Measurements from ENCODE around the gene MOSMO. TPM values are rescaled to one million over a fixed set of nuclear protein-coding genes. Genes with fewer than 3 reads are reported as not detected.

Gene MOSMO
- 9.9 TPM for total RNA-seq
- long read RNA-seq, partial matches to known transcripts = 0 of 4 reads
- long read RNA-seq, other reads (novel, unspliced or antisense) = 4 of 4 reads

DNA sequence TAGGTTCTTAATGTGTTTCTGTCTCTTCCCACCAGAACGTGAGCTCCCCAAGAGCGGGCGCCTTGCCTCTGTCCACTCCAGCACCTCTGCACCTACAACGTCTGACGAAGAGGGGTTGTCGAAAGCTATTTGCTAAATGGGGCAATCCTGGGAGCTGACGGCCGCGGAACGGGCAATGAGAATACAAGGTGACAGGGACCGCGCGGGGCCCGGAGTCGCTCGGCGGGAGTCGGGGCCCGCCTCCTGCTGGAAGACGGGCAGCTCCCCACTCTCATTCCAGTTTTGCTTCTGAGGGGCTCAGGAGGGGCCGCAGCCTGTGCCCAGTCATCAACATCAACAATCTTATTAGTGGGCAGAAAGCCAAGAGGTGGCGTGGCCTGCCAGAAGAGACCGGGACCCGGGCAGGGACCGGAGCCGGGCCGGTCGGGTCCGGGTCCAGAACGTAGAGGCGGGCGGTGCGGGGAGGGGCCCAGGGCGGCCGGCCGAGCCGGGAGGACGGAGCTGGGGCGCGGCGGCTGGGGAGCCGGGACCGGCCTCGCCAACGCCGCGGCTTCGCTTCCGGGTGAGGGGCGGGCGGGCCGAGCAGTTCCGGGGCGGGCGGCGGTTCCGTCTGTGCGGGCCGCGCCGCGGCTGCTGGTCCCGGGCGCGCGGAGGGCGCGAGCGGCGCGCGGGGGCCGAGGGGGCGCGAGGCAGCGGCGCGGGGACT lies at the start of gene MOSMO:
MOSMO (plus strand) TSS at position 603 of the 706 bp plus-strand sequence. CDS start 191 bp downstream, outside the sequence.
- ATAC-seq (peak; percentile 95), DNase-seq (ENCODE audit: missing footprints) (peak; percentile 88)
- intact Hi-C loops (cut with DNase I) = loop anchor here (5.0 kb wide), 1 partner anchor 290 kb away; the partner anchor contains the start of gene POLR3E

GRCh38 chr16:21959050-21959449 lies 48.9 kb upstream of the MOSMO start:
- intact Hi-C loops (cut with DNase I) = no loop called here
- ATAC-seq (no peak), DNase-seq (ENCODE audit: missing footprints) (no peak)

DNA sequence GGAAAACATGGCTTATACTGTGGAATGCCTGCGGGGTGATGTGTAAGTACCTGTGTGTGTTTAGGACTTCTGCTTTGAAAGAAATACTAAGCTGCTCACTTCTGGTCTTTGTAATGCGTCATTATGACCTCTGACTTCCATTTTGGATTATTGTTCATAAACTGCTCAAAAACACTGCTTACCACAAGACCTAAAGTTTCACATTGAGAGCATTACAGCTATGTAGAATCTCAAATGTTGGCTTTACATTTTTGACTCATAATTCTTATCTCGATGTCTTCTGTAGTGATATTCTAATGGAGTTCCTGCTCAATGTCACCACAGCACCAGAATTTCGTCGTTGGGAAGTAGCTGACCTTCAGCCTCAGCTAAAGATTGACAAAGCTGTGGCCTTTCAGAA lies 45.4 kb upstream of the MOSMO start:
- no peak for DNase-seq (ENCODE audit: missing footprints)
- intact Hi-C loops (cut with DNase I) = no loop called here
- ATAC-seq = no peak

DNA sequence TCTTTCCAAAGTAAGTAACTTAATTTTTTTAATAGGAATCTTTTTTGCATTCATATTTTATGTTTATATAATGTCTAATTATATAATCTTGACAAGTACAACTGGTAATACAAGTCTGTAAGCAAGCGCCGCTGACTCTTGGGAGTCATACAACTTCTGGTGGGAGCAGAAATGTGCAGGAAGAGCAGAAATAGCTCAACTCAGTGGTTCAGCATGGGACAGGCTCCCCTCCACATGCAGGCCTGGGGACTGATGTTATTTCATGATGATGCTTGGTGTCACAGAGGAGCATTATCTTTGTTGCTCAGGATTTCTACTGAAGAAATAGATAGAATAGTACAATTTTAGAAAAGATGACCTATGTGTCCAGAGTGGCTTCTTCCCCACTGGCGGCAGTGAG lies 44.0 kb upstream of the MOSMO start:
- no peak for DNase-seq (ENCODE audit: missing footprints)
- intact Hi-C loops (cut with DNase I) = no loop called here
- no peak for ATAC-seq

DNA sequence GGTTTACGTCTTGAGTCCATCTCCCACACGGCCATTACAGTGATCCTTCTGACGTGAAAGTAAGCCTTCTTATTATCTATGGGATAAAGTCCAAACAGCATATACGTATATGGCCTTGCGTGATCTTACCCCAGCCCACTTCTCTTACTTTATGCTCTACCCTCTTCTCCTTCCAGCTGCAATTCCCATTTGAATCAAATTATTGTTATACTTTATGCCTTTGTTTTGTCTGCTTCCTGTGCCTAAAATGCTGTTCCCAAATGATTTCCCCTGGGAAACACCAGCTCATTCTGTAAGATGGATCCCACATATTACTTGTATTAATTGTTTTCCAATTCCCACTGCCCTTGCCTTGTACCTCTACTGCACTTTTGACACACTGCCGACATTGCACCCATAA lies 43.6 kb upstream of the MOSMO start:
- ATAC-seq = no peak
- intact Hi-C loops (cut with DNase I) = no loop called here
- DNase-seq (ENCODE audit: missing footprints) = no peak

DNA sequence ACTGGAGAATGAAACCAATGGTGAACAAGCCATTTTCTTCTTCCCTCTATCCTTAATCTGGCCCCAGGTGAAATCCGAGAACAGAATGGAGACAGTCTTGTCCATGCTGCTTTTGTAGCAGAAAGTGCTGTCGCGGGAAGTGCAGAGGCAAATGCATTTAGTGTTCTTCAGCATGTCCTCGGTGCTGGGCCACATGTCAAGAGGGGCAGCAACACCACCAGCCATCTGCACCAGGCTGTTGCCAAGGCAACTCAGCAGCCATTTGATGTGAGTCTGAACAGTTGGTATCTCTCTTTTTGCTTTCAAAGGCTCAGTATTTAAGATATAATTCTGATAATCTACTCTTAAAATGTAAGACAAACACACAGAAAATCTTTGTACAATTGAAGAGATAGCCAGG lies 36.1 kb upstream of the MOSMO start:
- intact Hi-C loops (cut with DNase I) = no loop called here
- DNase-seq (ENCODE audit: missing footprints) (no peak), ATAC-seq (no peak)

GRCh38 chr16:21973945-21974344 lies 34.0 kb upstream of the MOSMO start:
- no peak for ATAC-seq
- no peak for DNase-seq (ENCODE audit: missing footprints)
- intact Hi-C loops (cut with DNase I) = no loop called here

DNA sequence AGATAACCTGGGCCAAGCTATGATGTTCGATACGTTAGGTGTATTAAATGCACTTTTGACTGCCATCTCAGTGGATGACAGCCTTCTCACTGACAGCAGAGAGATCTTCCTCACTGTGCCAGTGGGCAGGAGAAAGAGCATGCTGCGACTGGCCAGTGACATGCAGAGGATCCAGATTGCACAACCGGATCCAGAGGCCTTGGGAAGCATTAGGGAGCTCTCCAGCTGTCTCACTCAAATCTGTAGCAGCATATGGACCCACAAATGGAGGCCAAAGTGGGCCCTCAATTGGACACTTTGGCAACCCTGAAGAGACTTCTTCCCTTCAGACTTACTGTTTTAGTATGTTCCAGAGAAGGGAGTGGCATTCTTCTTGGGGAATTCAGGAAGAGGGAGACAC lies 27.9 kb upstream of the MOSMO start:
- intact Hi-C loops (cut with DNase I) = loop anchor here (10.0 kb wide), 1 partner anchor 1445 kb away; no protein-coding TSS in a partner anchor
- ATAC-seq = no peak

GRCh38 chr16:21982108-21982507 lies 25.8 kb upstream of the MOSMO start:
- ATAC-seq (no peak), DNase-seq (ENCODE audit: missing footprints) (no peak)
- intact Hi-C loops (cut with DNase I) = loop anchor here (10.0 kb wide), 1 partner anchor 1443 kb away; no protein-coding TSS in a partner anchor

More for the DNA sequence above, 27.9 kb upstream of the MOSMO start:
- no peak for DNase-seq (ENCODE audit: missing footprints)

DNA sequence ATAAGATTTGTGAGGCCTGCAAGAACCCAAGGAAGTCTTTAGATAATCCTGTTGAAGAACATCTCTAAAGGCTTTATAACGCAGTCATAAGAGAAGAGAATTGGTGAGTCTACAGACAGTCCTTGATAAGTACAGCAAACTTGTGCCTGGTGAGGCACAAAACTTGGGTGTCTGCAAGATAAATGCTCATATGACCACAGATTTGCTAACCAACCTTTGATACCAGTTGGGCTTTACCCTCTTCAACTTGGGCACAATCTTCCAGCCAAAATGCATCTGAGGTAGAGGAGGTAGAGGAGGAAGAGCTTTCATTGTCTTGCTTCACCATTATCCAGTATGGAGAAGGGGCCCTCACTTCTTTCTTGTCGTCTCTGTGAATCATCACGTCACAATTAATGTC lies 23.8 kb upstream of the MOSMO start:
- ATAC-seq = no peak
- DNase-seq (ENCODE audit: missing footprints) = no peak
- intact Hi-C loops (cut with DNase I) = loop anchor here (10.0 kb wide), 1 partner anchor 1441 kb away; no protein-coding TSS in a partner anchor

DNA sequence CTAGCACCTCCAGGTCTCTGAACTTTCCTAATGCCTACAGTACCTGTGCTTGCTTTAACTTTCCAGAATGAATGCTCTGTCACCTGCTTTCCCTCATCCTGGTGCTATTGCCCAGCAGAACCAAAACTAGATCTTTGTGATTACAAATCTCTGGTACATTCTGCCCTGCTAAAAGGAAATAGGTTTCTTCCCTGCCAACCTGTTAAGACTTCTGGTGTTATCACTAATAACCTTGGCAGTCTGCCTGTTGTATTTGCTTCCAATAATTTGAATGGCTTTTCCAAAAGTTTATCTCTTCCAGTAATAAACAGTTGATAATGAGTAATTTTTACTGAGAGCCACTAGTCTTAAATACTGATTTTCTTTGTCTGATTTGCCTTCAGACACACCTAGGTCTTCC lies 22.4 kb upstream of the MOSMO start:
- DNase-seq (ENCODE audit: missing footprints) (no peak), ATAC-seq (no peak)
- intact Hi-C loops (cut with DNase I) = loop anchor here (10.0 kb wide), 1 partner anchor 1439 kb away; no protein-coding TSS in a partner anchor

- intact Hi-C loops (cut with DNase I) = loop anchor here (10.0 kb wide), 1 partner anchor 1438 kb away; no protein-coding TSS in a partner anchor
- DNase-seq (ENCODE audit: missing footprints) (no peak), ATAC-seq (peak; percentile 51)
Measured at GRCh38 chr16:21986692-21987246, 21.1 kb upstream of the MOSMO start.

DNA sequence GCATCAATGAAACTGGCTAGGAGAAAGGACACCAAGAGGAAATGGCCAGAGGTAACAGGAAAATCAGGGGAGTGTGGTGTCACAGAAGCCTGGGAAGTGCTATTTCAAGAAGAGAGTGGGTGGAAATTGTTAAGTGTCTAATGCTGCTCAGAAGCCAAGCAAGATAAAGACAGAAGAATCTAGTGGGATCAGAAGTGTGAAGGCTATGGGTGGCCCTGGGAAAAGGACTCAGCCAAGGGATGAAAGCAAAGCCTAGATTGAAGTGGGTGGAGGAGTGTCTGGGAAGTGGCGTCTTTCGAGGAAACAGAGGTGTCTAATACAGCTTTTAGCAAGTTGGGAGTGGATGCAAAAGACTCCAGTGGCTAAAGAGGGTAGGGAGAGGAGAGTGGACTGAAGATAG lies 20.4 kb upstream of the MOSMO start:
- intact Hi-C loops (cut with DNase I) = loop anchor here (10.0 kb wide), 1 partner anchor 1437 kb away; no protein-coding TSS in a partner anchor
- DNase-seq (ENCODE audit: missing footprints) = no peak
- peak; percentile 7 for ATAC-seq

DNA sequence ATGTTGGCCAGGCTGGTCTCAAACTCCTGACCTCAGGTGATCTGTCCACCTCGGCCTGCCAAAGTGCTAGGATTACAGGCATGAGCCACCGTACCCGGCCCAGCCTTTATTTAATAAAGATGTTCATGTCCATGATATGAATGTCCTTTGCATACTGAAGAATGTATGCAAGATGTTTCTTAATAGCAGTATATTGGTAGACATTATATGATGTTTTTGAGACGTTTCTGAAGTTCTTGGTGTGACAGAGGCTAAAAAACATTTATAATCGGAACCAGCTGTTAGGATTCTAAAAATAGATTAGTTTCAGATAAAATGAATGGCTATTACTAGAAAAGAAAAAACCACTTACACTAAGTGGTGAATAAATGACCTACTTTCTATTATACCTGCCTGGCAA lies 18.8 kb upstream of the MOSMO start:
- intact Hi-C loops (cut with DNase I) = loop anchor here (10.0 kb wide), 1 partner anchor 1436 kb away; no protein-coding TSS in a partner anchor
- DNase-seq (ENCODE audit: missing footprints) = no peak
- no peak for ATAC-seq

GRCh38 chr16:21989751-21990150 lies 18.2 kb upstream of the MOSMO start:
- no peak for DNase-seq (ENCODE audit: missing footprints)
- intact Hi-C loops (cut with DNase I) = loop anchor here (10.0 kb wide), 1 partner anchor 1435 kb away; no protein-coding TSS in a partner anchor
- ATAC-seq = no peak

DNA sequence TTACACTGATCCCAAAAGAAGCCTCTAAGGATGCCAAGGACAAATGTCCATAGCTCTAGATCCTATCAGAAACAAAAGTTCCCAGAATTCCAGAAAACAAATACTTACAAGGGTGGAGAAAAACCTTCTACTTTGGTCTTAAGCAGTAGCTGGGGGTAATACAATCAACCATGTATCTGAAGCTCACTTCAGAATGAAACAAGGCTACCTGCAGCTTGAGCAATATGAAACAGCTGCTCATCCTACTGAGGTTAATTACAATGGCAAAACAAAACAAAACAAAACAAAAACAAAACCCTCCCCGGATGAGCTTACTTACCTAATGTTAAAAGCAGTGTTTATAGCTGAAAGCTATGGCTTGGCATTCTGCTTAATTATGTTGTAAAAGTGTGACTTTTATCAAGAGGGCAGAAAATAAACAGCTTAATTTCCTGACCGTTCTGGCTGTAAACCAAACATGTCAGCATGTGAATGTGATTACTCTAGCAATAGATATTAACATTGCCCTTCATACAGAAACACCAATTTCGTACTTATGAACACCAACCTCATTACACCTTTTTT lies 17.4 kb upstream of the MOSMO start:
- ATAC-seq = no peak
- DNase-seq (ENCODE audit: missing footprints) = no peak
- intact Hi-C loops (cut with DNase I) = no loop called here

DNA sequence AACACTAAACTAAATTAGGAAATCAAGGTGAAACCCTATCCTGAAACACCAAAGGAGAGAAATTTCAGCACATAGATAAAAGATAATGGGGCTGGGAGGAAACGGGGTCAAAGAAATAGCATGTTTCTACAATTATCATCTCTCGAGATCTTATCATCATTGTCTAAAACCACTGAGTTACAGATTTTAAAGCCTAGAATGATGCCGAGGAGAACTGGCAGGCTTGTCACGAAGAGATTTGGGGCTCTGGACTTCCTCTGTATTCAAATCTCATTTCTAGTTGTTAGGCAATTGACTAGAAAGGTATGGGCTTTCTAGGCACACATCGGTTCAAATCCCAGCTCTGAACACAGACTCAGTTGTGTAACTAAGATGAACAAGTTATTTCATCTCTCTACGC lies 16.3 kb upstream of the MOSMO start:
- DNase-seq (ENCODE audit: missing footprints) (no peak), ATAC-seq (no peak)
- intact Hi-C loops (cut with DNase I) = no loop called here

GRCh38 chr16:21994856-21995465 lies 12.9 kb upstream of the MOSMO start:
- intact Hi-C loops (cut with DNase I) = no loop called here
- DNase-seq (ENCODE audit: missing footprints) (no peak), ATAC-seq (no peak)
